Activated CD8-positive, alpha-beta memory T cell treated with anti-CD3 and anti-CD28 coated beads, Interleukin-2, amount 50 U/mL, for 48 hours (primary cell): ENCODE results near the gene PLCXD1.
A peak's percentile ranks its signal among the peaks of the same experiment; 100 is the strongest.
"Not testable (repeated sequence)": the region's sequence is repeated elsewhere in the genome, so short reads cannot be mapped to it uniquely, and the experiment has no call there.

Experiments
- DNase-seq: peaks from one replicate; pipeline ENCODE4 v3.0.0-alpha.2; 2020

Gene PLCXD1

GRCh38 chrX:264006-264405 lies 17.2 kb upstream of the PLCXD1 start:
- DNase-seq: not testable (repeated sequence)

GRCh38 chrX:264634-265455 lies 16.3 kb upstream of the PLCXD1 start:
- no peak for DNase-seq

DNA sequence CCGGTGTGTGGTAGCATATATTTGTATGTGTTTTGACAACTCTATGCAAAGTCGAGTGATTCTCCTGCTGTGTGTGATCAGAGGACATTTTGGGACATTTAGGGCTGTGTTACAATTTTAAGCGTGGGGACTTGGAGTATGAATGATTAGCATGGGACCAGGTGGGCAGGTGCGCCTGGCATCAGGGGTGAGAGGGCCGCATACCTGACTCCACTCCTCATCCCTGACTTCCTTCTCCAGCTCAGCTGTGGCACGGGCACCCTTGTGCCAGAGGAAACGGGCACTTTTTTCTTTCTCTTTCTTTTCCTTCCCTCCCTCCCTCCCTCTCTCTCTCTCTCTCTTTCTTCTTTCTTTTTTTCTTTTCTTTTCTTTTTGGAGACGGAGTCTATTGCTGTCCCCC lies 15.7 kb upstream of the PLCXD1 start:
- no peak for DNase-seq

DNA sequence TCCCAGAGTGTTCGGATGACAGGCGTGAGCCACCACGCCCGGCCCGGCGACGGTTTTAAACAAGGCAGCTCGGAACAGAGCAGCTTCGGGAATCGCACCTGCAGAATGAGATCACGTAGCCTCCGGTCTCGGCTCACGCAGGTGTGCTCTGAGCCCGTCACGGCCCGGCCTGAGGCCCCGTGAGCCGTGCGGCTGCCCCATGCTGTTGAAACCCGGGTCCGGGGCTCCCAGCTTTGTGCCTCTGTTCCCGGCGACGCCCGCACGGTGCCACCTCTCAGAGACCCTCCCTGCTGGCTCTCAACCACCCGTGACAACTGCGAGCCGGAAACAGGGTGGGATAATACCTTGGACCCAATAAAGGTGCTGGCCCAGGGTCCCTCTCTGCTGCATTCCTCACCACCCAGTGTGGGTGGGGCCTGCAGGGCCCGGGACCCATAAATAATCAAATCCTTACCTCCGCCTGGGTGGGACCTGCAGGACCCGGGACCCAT lies 13.4 kb upstream of the PLCXD1 start:
- DNase-seq: no peak

GRCh38 chrX:270848-271367 lies 10.3 kb upstream of the PLCXD1 start:
- no peak for DNase-seq

DNA sequence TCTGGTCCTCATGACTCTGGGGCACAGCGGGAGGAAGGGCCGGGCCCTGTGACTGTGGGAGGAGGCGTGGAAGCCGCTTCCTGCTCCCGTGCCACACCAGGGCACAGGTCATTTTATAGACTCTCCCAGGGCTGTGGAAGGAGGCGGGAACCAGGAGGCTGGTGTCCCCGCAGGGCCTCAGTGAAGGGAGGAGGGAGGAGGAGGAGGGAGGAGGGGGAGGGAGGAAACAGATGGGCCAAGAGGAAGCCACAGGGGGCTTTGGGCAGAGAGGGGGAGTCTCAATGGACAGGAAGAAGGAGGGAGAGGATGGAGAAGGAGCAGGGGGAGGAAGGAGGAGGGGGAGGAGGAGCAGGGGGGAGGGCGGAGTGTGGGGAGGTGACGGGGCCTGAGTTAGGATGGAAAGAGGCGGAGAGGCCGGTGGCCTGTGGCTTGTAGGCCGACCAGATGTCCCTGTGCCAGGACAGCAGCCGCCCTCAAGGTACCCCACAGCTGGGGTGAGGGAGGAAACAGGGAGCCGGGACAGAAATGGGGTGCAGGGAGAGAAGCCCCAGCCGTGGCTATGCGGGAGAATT lies 6.2 kb upstream of the PLCXD1 start:
- no peak for DNase-seq

DNA sequence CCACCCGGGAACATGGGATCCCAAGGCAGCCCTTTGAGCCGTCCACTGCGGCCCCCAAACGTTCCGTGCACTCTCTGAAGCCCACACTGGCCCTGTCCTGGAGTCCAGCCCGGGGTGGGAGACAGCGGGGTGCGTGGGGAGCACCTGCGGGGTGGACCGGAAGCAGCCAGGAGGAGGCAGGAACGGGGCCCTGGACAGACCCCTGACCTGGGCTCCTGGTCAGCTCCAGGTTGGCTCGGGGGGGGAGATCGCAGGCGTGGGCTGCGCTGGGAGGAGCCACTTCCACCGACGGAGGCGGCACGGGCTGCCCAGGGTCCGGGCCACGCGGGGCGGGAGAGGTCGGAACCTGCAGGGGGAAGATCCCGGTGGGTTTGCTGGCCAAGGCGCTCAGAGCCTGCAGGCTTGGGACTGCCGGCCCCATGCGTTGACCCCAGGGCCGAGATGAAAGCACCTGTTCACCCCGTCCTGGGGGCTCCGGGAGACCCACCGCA lies 5.7 kb upstream of the PLCXD1 start:
- no peak for DNase-seq

DNA sequence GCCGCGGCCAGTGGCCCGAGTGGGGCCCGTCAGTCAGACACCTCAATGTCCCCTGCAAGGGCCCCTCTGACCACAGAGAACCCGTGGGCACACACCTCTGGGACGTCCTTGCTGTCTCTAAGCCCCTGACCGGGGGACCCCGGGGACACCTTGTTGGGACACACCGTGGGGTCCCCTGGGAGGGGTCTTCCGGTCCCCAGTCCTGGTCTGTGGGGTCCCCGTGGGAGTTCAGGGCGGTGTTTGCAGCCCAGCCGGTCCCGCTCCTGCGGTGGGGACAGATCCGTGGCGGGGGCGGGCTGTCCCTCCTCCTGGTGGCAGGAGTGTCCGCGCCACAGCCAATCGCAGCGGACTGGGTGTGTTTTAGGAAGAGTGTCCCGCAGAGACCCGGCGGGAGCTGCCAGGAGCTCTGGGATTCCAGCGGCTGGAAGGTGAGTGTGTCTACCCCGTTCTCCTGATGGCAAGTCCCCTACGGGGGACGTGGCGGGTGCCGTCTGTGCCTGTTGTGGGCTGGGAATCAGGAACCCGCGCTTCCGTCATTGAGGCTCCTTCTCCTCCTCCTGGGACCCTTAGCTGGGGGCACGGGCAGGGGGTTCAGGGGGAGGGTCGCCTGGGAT lies 5.1 kb upstream of the PLCXD1 start:
- peak; percentile 76 for DNase-seq

GRCh38 chrX:276581-277201 lies 4.5 kb upstream of the PLCXD1 start:
- DNase-seq: peak; percentile 69

DNA sequence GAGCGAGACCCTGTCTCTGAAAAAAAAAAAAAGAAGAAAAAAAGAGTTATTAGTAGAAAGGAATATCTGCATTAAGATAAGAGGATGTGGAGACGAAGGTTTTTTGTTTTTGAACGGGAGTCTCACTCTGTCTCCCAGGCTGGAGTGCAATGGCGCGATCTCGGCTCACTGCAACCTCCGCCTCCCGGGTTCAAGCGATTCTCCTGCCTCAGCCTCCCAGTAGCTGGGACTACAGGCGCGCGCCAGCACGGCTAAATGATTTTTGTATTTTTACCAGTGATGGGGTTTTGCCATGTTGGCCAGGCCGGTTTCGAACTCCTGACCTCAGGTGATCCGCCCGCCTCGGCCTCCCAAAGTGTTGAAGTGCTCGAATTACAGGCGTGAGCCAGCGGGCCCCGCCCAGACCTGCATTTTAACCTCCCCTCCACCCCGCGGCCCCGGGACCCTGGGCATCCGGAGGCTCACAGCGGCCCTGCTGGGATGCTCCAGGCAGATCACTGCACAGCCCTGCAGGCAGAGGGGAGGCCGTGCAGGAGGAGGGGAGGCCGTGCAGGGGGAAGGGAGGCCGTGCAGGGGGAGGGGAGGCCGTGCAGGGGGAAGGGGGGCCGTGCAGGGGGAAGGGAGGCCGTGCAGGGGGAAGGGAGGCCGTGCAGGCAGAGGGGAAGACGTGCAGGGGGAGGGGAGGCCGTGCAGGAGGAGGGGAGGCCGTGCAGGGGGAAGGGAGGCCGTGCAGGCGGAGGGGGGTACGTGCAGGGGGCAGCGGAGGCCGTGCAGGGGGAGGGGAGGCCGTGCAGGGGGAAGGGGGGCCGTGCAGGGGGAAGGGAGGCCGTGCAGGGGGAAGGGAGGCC lies 1.2 kb upstream of the PLCXD1 start:
- DNase-seq: not testable (repeated sequence)

GRCh38 chrX:280722-281121 lies 459 bp upstream of the PLCXD1 start:
- not testable (repeated sequence) for DNase-seq

GRCh38 chrX:282000-282681 lies 960 bp downstream of the PLCXD1 start:
- not testable (repeated sequence) for DNase-seq

DNA sequence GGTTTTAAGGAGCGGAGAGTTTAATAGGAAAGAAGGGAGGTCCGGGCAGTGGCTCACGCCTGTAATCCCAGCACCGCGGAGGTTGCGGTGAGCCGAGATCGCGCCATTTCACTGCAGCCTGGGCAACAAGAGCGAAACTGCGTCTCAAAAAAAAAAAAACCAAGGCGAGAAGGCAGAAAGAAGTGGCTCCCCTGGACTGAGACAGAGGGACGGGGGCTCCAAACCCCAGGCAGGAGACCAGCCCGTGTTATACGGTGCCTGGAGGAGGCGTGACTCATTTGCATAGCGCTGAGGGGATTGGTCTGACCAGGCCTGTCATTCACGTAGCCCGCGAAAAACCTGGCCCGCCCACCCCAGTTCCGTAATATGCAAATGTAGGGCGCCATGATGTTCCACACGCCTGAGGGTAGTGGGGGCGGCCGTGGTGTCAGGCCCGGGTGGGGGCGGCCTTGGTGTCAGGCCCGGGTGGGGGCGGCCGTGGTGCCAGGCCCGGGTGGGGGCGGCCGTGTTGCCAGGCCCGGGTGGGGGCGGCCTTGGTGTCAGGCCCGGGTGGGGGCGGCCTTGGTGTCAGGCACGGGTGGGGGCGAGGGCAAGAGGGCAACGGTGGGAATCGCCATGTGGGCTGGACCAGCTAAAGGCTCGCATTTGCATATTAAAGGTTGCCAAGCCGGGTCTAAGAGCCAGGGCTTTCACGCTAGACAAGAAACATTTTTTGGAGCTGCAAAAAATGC lies 2.1 kb downstream of the PLCXD1 start:
- peak; percentile 91 for DNase-seq

GRCh38 chrX:285076-285677 lies 4.0 kb downstream of the PLCXD1 start:
- no peak for DNase-seq

- no peak for DNase-seq
These were observed 6.5 kb downstream of the PLCXD1 start for GRCh38 chrX:287670-288069.

- DNase-seq: no peak
These were observed 7.4 kb downstream of the PLCXD1 start for GRCh38 chrX:288561-288991.

GRCh38 chrX:290476-291166 lies 9.4 kb downstream of the PLCXD1 start:
- DNase-seq: no peak

GRCh38 chrX:291411-291901 lies 10.3 kb downstream of the PLCXD1 start:
- no peak for DNase-seq
